HEK293T (cell line): ENCODE data around the gene SCN3A.

ENCODE experiments used
- CTCF ChIA-PET: fragments of 350-600 bp; formaldehyde crosslinking; extraction: SDS; loops from one replicate; lab custom pipeline; 2021; ENCODE audit warnings: antibody characterized with exemption, inconsistent platforms; lab: Yijun Ruan, JAX
- POLR2A ChIA-PET: fragments of 350-600 bp; formaldehyde crosslinking; extraction: SDS; loops from one replicate; lab custom pipeline; 2020; ENCODE audit warnings: antibody characterized with exemption, inconsistent platforms; lab: Yijun Ruan, JAX
- DNase-seq: peaks from one replicate; pipeline ENCODE4 v3.0.0; 2012; ENCODE audit warnings: mixed read lengths; ENCODE audit errors: extremely low spot score
- ARNT ChIP-seq: fragments of 450-650 bp; IDR thresholded peaks from 2 replicates; pipeline ENCODE4 v1.6.1; 2017; ENCODE audit warnings: mild to moderate bottlenecking
- BHLHE40 ChIP-seq: fragments of 450-650 bp; IDR thresholded peaks from 2 replicates; pipeline ENCODE4 v1.6.1; 2016; ENCODE audit warnings: mild to moderate bottlenecking, moderate library complexity, borderline replicate concordance
- CTBP1 ChIP-seq: fragments of 450-650 bp; IDR thresholded peaks from 2 replicates; pipeline ENCODE4 v1.6.1; 2016; ENCODE audit warnings: borderline replicate concordance
- ELF4 ChIP-seq: fragments of 450-650 bp; IDR thresholded peaks from 2 replicates; pipeline ENCODE4 v1.6.1; 2017; ENCODE audit warnings: antibody characterized with exemption
- FOXA1 ChIP-seq: fragments of 450-650 bp; IDR thresholded peaks from 2 replicates; pipeline ENCODE4 v1.6.1; 2016; ENCODE audit warnings: mild to moderate bottlenecking
- FOXK2 ChIP-seq: fragments of 450-650 bp; IDR thresholded peaks from 2 replicates; pipeline ENCODE4 v1.6.1; 2016; ENCODE audit warnings: mild to moderate bottlenecking
- FOXM1 ChIP-seq: fragments of 450-650 bp; IDR thresholded peaks from 2 replicates; pipeline ENCODE4 v1.6.1; 2017; ENCODE audit warnings: mild to moderate bottlenecking, borderline replicate concordance
- HDGF ChIP-seq: fragments of 450-650 bp; IDR thresholded peaks from 2 replicates; pipeline ENCODE4 v1.6.1; 2017; ENCODE audit warnings: antibody characterized with exemption, borderline replicate concordance
- L3MBTL2 ChIP-seq: fragments of 450-650 bp; conservative IDR thresholded peaks from 2 replicates; pipeline ENCODE4 v1.6.1; 2016; ENCODE audit warnings: mild to moderate bottlenecking
- LEF1 ChIP-seq: fragments of 450-650 bp; IDR thresholded peaks from 2 replicates; pipeline ENCODE4 v1.6.1; 2017; ENCODE audit warnings: mild to moderate bottlenecking, borderline replicate concordance
- NFRKB ChIP-seq: fragments of 450-650 bp; IDR thresholded peaks from 2 replicates; pipeline ENCODE4 v1.6.1; 2016; ENCODE audit warnings: mild to moderate bottlenecking, moderate library complexity
- SP1 ChIP-seq: fragments of 450-650 bp; IDR thresholded peaks from 2 replicates; pipeline ENCODE4 v1.6.1; 2017
- SUZ12 ChIP-seq: fragments of 450-650 bp; IDR thresholded peaks from 2 replicates; pipeline ENCODE4 v1.6.1; 2016; ENCODE audit warnings: mild to moderate bottlenecking
- TARDBP ChIP-seq: fragments of 450-650 bp; IDR thresholded peaks from 2 replicates; pipeline ENCODE4 v1.6.1; 2016
- ZNF384 ChIP-seq: fragments of 450-650 bp; IDR thresholded peaks from 2 replicates; pipeline ENCODE4 v1.6.1; 2016
- TF ChIP-seq, protein P1 (sequence below): fragments of 450-650 bp; IDR thresholded peaks from 2 replicates; pipeline ENCODE4 v1.6.1; 2016

Gene SCN3A

GRCh38 chr2:165197346-165197745 lies 6.5 kb downstream of the SCN3A start:
- DNase-seq = no peak
- TF ChIP-seq HDGF (no peak), BHLHE40 (no peak), FOXK2 (no peak), ELF4 (no peak)
- ChIA-PET CTCF (interaction anchor here (0.6 kb wide), 1 partner anchor 9 kb away, joined by 3 read pairs; no protein-coding TSS in a partner anchor), POLR2A (no interaction called here)

- ChIA-PET POLR2A (no interaction called here), CTCF (interaction anchor here (0.7 kb wide), 1 partner anchor 169 kb away, joined by 3 read pairs; no protein-coding TSS in a partner anchor)
- no peak for DNase-seq
These were observed 7.4 kb downstream of the SCN3A start for GRCh38 chr2:165196411-165196810.

DNA sequence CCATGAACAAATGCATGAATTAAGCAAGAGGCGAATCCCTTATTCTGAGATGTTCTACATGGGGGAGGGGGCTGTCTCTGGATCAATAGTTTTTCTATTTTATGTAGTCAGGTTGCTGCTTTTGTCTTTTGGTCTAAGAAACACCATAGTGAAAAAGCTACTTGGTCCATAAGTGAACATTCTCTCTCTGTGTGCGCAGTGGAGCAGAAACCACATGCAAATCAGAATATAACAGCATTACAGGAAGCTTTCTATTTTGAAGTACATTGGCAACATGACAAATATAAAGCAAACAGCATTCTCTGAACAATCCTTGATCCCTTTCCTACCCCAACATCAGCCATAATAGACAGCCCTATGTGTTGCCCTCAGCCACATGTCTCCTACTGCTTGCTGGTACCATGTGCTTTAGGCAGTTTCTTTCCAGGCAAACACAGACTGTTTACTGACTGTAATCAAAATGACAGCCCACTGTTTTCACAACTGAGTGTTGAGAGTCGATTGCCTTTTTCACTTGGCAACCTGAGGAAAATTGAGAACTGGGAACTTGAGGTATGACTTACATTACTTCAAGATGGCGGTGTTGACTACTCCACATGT lies 10.6 kb downstream of the SCN3A start:
- DNase-seq = no peak
- CTCF ChIA-PET = no interaction called here
- POLR2A ChIA-PET = no interaction called here
- TF ChIP-seq CTBP1 (no peak), ELF4 (no peak), TARDBP (no peak), FOXA1 (no peak), HDGF (no peak), BHLHE40 (no peak), L3MBTL2 (no peak)
- TF ChIP-seq, protein P1, sequence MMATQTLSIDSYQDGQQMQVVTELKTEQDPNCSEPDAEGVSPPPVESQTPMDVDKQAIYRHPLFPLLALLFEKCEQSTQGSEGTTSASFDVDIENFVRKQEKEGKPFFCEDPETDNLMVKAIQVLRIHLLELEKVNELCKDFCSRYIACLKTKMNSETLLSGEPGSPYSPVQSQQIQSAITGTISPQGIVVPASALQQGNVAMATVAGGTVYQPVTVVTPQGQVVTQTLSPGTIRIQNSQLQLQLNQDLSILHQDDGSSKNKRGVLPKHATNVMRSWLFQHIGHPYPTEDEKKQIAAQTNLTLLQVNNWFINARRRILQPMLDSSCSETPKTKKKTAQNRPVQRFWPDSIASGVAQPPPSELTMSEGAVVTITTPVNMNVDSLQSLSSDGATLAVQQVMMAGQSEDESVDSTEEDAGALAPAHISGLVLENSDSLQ = no peak

More at GRCh38 chr2:165196411-165196810, 7.4 kb downstream of the SCN3A start:
- no peak for TF ChIP-seq SP1
- no peak for TF ChIP-seq ELF4
- TF ChIP-seq CTBP1 = no peak
- TF ChIP-seq NFRKB = no peak
- TF ChIP-seq LEF1 = no peak
- no peak for TF ChIP-seq TARDBP
- TF ChIP-seq ARNT = no peak
- no peak for TF ChIP-seq SUZ12

DNA sequence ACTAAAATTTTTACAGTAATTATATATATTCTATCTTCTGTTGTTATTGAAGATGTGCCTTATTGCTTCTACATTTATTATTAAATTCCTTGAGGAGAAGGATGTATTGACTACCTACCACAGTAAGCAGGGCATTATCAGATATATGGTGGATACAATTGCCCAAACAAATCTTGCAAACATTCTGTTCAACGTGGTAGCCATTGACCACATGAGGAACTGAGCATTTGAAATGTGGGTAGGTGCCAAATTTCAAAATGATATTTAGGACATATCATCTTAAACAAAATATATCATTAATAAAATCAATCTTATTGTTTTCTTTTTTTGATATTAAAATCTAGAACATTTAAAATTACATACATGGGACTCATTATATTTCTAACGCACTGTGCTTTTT lies 11.1 kb downstream of the SCN3A start:
- no peak for DNase-seq
- ChIA-PET POLR2A (no interaction called here), CTCF (no interaction called here)
- TF ChIP-seq HDGF = no peak
- no peak for TF ChIP-seq FOXK2
- TF ChIP-seq, protein P1 = no peak
- no peak for TF ChIP-seq ELF4
- no peak for TF ChIP-seq TARDBP
- TF ChIP-seq CTBP1 = no peak
- TF ChIP-seq ARNT = no peak
- no peak for TF ChIP-seq NFRKB
- no peak for TF ChIP-seq SP1
- TF ChIP-seq BHLHE40 = no peak
- TF ChIP-seq LEF1 = no peak
- no peak for TF ChIP-seq FOXA1
- TF ChIP-seq ZNF384 = no peak
- no peak for TF ChIP-seq FOXM1

GRCh38 chr2:165191096-165191728 lies 12.6 kb downstream of the SCN3A start:
- TF ChIP-seq ARNT = no peak
- TF ChIP-seq SUZ12 = no peak
- TF ChIP-seq LEF1 = no peak
- TF ChIP-seq, protein P1 = no peak
- TF ChIP-seq L3MBTL2 = no peak
- DNase-seq = no peak
- CTCF ChIA-PET = no interaction called here
- POLR2A ChIA-PET = no interaction called here

- ChIA-PET CTCF (no interaction called here), POLR2A (no interaction called here)
- DNase-seq = no peak
- TF ChIP-seq ARNT (no peak), ELF4 (no peak), SUZ12 (no peak), TARDBP (no peak), HDGF (no peak), LEF1 (no peak), SP1 (no peak), CTBP1 (no peak)
- TF ChIP-seq, protein P1 = no peak
These were observed 18.2 kb downstream of the SCN3A start for GRCh38 chr2:165185633-165186032.
